GM12865 (cell line): ENCODE results near the gene EWSR1.
A peak's percentile ranks its signal among the peaks of the same experiment; 100 is the strongest.
"Not testable (repeated sequence)": the region's sequence is repeated elsewhere in the genome, so short reads cannot be mapped to it uniquely, and the experiment has no call there.

ENCODE experiments used
- DNase-seq: peaks from one replicate; pipeline ENCODE4 v3.0.0; 2010; ENCODE audit warnings: low read depth
- H3K4me3 ChIP-seq: 2 replicates; pipeline ENCODE4 v1.5.1; 2011; ENCODE audit warnings: mild to moderate bottlenecking, low read depth, low read length, control low read depth
- CTCF ChIP-seq: IDR thresholded peaks from 2 replicates; pipeline ENCODE4 v1.5.1; 2011; ENCODE audit warnings: low read length, control low read depth, low read depth, inconsistent platforms; ENCODE audit not compliant: insufficient read depth; ENCODE audit errors: missing control alignments

Gene EWSR1, protein sequence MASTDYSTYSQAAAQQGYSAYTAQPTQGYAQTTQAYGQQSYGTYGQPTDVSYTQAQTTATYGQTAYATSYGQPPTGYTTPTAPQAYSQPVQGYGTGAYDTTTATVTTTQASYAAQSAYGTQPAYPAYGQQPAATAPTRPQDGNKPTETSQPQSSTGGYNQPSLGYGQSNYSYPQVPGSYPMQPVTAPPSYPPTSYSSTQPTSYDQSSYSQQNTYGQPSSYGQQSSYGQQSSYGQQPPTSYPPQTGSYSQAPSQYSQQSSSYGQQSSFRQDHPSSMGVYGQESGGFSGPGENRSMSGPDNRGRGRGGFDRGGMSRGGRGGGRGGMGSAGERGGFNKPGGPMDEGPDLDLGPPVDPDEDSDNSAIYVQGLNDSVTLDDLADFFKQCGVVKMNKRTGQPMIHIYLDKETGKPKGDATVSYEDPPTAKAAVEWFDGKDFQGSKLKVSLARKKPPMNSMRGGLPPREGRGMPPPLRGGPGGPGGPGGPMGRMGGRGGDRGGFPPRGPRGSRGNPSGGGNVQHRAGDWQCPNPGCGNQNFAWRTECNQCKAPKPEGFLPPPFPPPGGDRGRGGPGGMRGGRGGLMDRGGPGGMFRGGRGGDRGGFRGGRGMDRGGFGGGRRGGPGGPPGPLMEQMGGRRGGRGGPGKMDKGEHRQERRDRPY

GRCh38 chr22:29267858-29268510 is at the start of gene EWSR1, which contains the start of gene RHBDD3:
Gene EWSR1, plus strand, starts transcription at chr22:29268268. Its CDS starts 69 bp downstream, at chr22:29268337.
Gene RHBDD3, minus strand, starts transcription at chr22:29267981. Its CDS starts 2,355 bp downstream, at chr22:29265626.
- H3K4me3 ChIP-seq = peak within 1 kb of the TSS; percentile 97
- DNase-seq = peak; percentile 98
- TF ChIP-seq CTCF = no peak

- no peak for DNase-seq
- no peak overlapping the region for H3K4me3 ChIP-seq
- no peak for TF ChIP-seq CTCF
These were observed 49.2 kb upstream of the EWSR1 start for GRCh38 chr22:29218758-29219408.

DNA sequence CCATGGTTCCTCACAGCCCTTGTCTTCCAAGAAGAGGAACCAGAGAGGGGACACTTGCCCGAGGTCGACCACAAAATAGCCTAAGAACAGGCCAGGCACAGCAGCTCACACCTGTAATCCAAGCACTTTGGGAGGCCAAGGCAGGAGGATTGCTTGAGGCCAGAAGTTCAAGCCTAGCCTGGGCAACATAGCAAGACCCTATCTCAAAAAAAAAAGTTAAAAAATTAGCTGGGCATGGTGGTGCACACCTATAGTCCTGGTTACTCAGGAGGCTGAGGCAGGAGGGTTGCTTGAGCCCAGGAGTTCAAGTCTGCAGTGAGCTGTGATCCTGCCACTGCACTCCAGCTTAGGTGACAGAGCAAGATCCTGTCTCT is 48.7 kb upstream of the EWSR1 start:
- DNase-seq, H3K4me3 ChIP-seq: not testable (repeated sequence)

DNA sequence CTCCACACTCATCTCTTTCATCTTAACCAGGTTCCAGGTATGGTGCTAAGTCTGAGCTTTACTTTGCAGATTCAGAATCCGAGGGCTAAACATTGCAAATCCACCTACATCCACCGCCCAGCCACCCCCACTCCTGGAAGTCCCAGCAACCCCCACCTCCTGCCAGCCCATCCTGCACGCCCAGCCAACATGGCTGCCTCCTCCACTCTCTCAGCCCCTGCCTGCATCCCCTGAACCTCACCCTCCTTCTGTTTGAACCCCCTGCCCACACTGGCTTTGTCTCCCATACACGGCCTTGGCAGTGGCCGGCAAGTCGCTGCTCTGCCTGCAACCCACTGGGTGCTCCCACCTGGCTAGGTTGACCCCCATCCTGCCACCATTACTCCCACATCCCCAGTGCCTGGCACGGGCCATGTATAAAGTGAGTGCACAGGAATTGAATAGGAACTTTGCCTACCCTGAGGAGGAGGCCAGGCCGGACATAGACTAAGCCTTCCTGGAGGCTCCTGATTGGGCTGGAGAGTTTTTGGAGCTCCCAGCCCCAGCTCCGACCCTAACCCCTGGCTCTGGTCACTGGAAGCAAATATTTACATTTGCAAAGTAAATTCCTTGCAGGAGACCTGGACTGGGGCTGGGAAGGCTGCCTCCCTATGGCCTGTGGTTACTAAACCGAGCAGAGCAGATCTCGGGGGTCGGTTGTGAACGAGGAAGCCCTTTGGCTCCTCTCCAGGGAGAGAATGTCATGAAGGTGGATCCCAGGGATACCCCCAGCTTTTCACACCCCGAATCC is 48.0 kb upstream of the EWSR1 start:
- H3K4me3 ChIP-seq = no peak overlapping the region
- no peak for TF ChIP-seq CTCF
- DNase-seq = no peak

DNA sequence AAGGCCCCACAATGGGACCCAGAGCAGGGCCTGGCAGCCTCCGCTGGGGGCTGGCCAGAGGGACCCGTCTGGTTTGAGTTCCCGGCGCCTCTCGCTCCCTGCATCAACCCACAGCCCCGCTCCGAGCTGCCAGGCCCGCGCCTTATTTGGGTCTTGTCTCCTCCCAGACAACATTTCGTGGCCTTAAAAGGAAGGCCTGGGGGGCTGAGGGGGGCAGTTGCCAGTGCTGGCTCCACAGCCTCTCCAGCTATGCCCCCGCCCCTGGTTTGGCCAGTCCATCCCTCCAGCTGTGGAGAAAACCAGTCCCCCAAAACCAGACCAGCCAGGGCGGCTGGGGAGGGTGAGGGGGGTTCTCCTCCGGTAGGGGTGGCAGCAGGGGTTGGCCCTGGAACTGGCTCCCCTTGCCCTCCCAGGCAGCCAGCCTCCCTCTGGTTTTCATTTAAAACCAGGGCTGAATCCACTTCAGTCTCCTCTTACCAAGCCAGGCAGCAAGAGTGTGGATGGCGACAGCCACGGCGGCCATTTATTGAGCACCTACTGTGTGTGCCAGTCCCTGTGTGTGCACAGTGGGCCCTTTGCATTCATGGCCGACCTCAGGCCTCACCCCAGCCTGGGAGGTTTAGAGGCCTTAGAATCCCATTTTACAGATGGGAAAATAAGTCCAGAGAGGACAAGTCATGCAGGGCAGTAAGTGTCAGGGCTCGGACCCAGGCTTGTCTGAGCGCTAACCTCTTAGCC is 43.8 kb upstream of the EWSR1 start:
- no peak overlapping the region for H3K4me3 ChIP-seq
- TF ChIP-seq CTCF = no peak

GRCh38 chr22:29224859-29225410 is 43.1 kb upstream of the EWSR1 start:
- no peak for DNase-seq

More for the DNA sequence above, 43.8 kb upstream of the EWSR1 start:
- no peak for DNase-seq

More at GRCh38 chr22:29224859-29225410, 43.1 kb upstream of the EWSR1 start:
- no peak overlapping the region for H3K4me3 ChIP-seq
- TF ChIP-seq CTCF = no peak
